PFSK-1 (cell line): ENCODE measurements around the gene MCEE.

Source experiments
- POLR2AphosphoS5 ChIP-seq: IDR thresholded peaks from 2 replicates; pipeline ENCODE4 v1.6.1; 2012; ENCODE audit warnings: low read depth, mild to moderate bottlenecking, control low read depth, low read length, moderate library complexity
- TAF1 ChIP-seq: IDR thresholded peaks from 2 replicates; pipeline ENCODE4 v1.6.1; 2012; ENCODE audit warnings: low read length, control low read depth, borderline replicate concordance; ENCODE audit not compliant: insufficient read depth

DNA sequence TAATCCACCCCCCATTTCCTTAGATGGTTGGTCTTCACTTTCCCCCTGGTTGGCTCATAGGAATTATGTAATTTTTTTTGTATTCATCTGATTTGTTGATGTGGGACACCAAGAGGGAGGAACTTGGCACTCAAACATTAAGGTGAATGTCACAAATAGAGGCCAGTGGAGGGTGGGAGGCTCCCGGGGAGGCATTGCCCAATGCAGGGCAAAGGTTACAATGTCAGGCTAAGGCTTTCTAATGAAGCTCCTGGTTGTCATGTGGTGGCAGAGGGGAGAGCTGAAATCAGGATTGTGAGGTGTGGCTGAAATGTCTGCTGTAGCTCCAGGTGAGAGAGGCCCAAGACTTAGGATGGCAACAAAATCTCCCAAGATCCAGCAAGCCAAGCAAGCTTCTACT lies 43.1 kb upstream of the MCEE start:
- TF ChIP-seq TAF1, result no peak
- TF ChIP-seq POLR2AphosphoS5, result no peak
